SK-N-SH (cell line): ENCODE measurements around the gene AGMO. TPM values are rescaled to one million over a fixed set of nuclear protein-coding genes. Genes with fewer than 3 reads are reported as not detected.

Source experiments
- CTCF ChIA-PET: fragments of 300-600, 350-600 bp; formaldehyde crosslinking; extraction: SDS; loops from one replicate; lab custom pipeline; 2021; lab: Yijun Ruan, JAX
- POLR2A ChIA-PET: fragments of 350-600 bp; sonication (Branson Sonifier 250); formaldehyde crosslinking; extraction: SDS; loops from one replicate; lab custom pipeline; 2020; ENCODE audit warnings: antibody characterized with exemption, inconsistent platforms; lab: Yijun Ruan, JAX
- DNase-seq: peaks from one replicate; pipeline ENCODE4 v3.0.0; 2012
- H2AFZ ChIP-seq: fragments of 200-600 bp; sonication (generic); 2 replicates; pipeline ENCODE4 v1.8.1; 2016; ENCODE audit warnings: antibody characterized with exemption, mild to moderate bottlenecking, low read depth
- H3F3A ChIP-seq: fragments of 200-600 bp; sonication (generic); replicated peaks from 2 replicates; pipeline ENCODE3; 2016; ENCODE audit warnings: antibody characterized with exemption, mild to moderate bottlenecking; ENCODE audit not compliant: insufficient read depth
- H3K27ac ChIP-seq, 2 experiments: fragments of 200-500 bp in 1 of 2; fragments of 200-600 bp in 1 of 2; sonication (Bioruptor generic) in 1 of 2; sonication (generic), shearing (Covaris generic) in 1 of 2; 2 replicates each; pipeline versions ENCODE4 v1.5.1 to v1.6.1; 2014 to 2016; ENCODE audit warnings: low read depth in 2 of 2, inconsistent platforms in 1 of 2, low read length in 1 of 2, mild to moderate bottlenecking in 1 of 2, mixed read lengths in 1 of 2
- H3K27me3 ChIP-seq: fragments of 200-600 bp; sonication (generic), shearing (Covaris generic); 2 replicates; pipeline ENCODE4 v1.6.1; 2016; ENCODE audit warnings: mixed run types; ENCODE audit not compliant: insufficient read depth
- H3K36me3 ChIP-seq, 2 experiments: fragments of 200-500 bp in 1 of 2; fragments of 200-600 bp in 1 of 2; sonication (Bioruptor generic) in 1 of 2; sonication (generic) in 1 of 2; replicated peaks in 1 of 2; 2 replicates each; pipeline versions ENCODE3 to v1.5.1; 2014 to 2016; ENCODE audit warnings: low read length in 1 of 2, mild to moderate bottlenecking in 1 of 2; ENCODE audit not compliant: insufficient read depth in 2 of 2, control insufficient read depth in 1 of 2
- H3K4me1 ChIP-seq, 2 experiments: fragments of 200-500 bp in 1 of 2; fragments of 200-600 bp in 1 of 2; sonication (Bioruptor generic) in 1 of 2; sonication (generic), shearing (Covaris generic) in 1 of 2; 2 replicates each; pipeline versions ENCODE4 v1.5.1 to v1.6.1; 2014 to 2016; ENCODE audit warnings: low read depth in 1 of 2, low read length in 1 of 2, mixed run types in 1 of 2; ENCODE audit not compliant: insufficient read depth in 2 of 2, control insufficient read depth in 1 of 2
- H3K4me2 ChIP-seq: fragments of 200-600 bp; sonication (generic), shearing (Covaris generic); 2 replicates; pipeline ENCODE4 v1.6.1; 2017; ENCODE audit warnings: mixed run types
- H3K4me3 ChIP-seq, 2 experiments: fragments of 200-500 bp in 1 of 2; fragments of 200-600 bp in 1 of 2; sonication (Bioruptor generic) in 1 of 2; sonication (generic), shearing (Covaris generic) in 1 of 2; 2 replicates each; pipeline versions ENCODE4 v1.5.1 to v1.8.1; 2014 to 2016; ENCODE audit warnings: low read depth in 2 of 2, inconsistent platforms in 1 of 2, low read length in 1 of 2, mild to moderate bottlenecking in 1 of 2, mixed read lengths in 1 of 2, moderate library complexity in 1 of 2
- H3K79me2 ChIP-seq: fragments of 200-600 bp; sonication (generic); 2 replicates; pipeline ENCODE4 v1.8.1; 2017; ENCODE audit warnings: mild to moderate bottlenecking; ENCODE audit not compliant: insufficient read depth
- H3K9ac ChIP-seq: fragments of 200-600 bp; sonication (generic); 2 replicates; pipeline ENCODE4 v1.6.1; 2017; ENCODE audit warnings: mixed run types
- H3K9me2 ChIP-seq: fragments of 200-600 bp; sonication (generic); 2 replicates; pipeline ENCODE4 v1.6.1; 2017; ENCODE audit warnings: mixed run types
- H3K9me3 ChIP-seq: fragments of 200-600 bp; sonication (generic); 2 replicates; pipeline ENCODE4 v1.6.1; 2017; ENCODE audit warnings: mixed run types, mild to moderate bottlenecking, moderate library complexity
- H4K20me1 ChIP-seq: fragments of 200-600 bp; sonication (generic); 2 replicates; pipeline ENCODE4 v1.6.1; 2017; ENCODE audit warnings: mild to moderate bottlenecking, mixed run types; ENCODE audit not compliant: insufficient read depth
- CTCF ChIP-seq: fragments of 200-600 bp; sonication (generic); IDR thresholded peaks from 2 replicates; pipeline ENCODE4 v1.6.1; 2017; ENCODE audit warnings: antibody characterized with exemption, mild to moderate bottlenecking, moderate library complexity
- ELF1 ChIP-seq: IDR thresholded peaks from 2 replicates; pipeline ENCODE4 v1.4.0; 2012
- EZH2phosphoT487 ChIP-seq: fragments of 200-600 bp; sonication (generic); IDR thresholded peaks from 2 replicates; pipeline ENCODE4 v1.6.1; 2017; ENCODE audit warnings: low read depth, mixed run types, mild to moderate bottlenecking, antibody characterized with exemption, moderate library complexity, borderline replicate concordance
- FOSL2 ChIP-seq: IDR thresholded peaks from 2 replicates; pipeline ENCODE4 v1.4.0; 2012; ENCODE audit warnings: low read depth, mild to moderate bottlenecking, moderate library complexity, borderline replicate concordance
- MAX ChIP-seq: IDR thresholded peaks from 2 replicates; pipeline ENCODE4 v1.4.0; 2012; ENCODE audit warnings: low read depth
- MEF2A ChIP-seq: IDR thresholded peaks from 2 replicates; pipeline ENCODE4 v1.4.0; 2012; ENCODE audit warnings: low read depth, borderline replicate concordance
- MXI1 ChIP-seq: IDR thresholded peaks from 2 replicates; pipeline ENCODE4 v1.6.1; 2012; ENCODE audit warnings: mild to moderate bottlenecking, low read depth, low read length, improper control_type of control experiment
- NFIC ChIP-seq: IDR thresholded peaks from 2 replicates; pipeline ENCODE4 v1.4.0; 2012; ENCODE audit warnings: borderline replicate concordance
- PBX3 ChIP-seq: IDR thresholded peaks from 2 replicates; pipeline ENCODE4; 2012
- POLR2AphosphoS5 ChIP-seq: IDR thresholded peaks from 2 replicates; pipeline ENCODE4 v1.6.1; 2012; ENCODE audit warnings: low read depth, low read length
- RAD21 ChIP-seq: IDR thresholded peaks from 2 replicates; pipeline ENCODE4 v1.6.1; 2012; ENCODE audit warnings: mild to moderate bottlenecking, low read length
- RCOR1 ChIP-seq: fragments of 150-350 bp; IDR thresholded peaks from 2 replicates; pipeline ENCODE4 v1.6.1; 2017; ENCODE audit warnings: antibody characterized with exemption, low read length
- REST ChIP-seq: IDR thresholded peaks from 2 replicates; pipeline ENCODE4 v1.6.1; 2012; ENCODE audit warnings: mild to moderate bottlenecking, low read depth, low read length, moderate library complexity
- RFX5 ChIP-seq: IDR thresholded peaks from 2 replicates; pipeline ENCODE4 v1.6.1; 2012; ENCODE audit warnings: mild to moderate bottlenecking, improper control_type of control experiment, low read length
- SIN3A ChIP-seq: IDR thresholded peaks from 2 replicates; pipeline ENCODE4 v1.6.1; 2012; ENCODE audit warnings: low read depth, mild to moderate bottlenecking, low read length, moderate library complexity, borderline replicate concordance
- YY1 ChIP-seq: IDR thresholded peaks from 2 replicates; pipeline ENCODE4 v1.4.0; 2012; ENCODE audit warnings: low read depth, mild to moderate bottlenecking
- WGBS: methylation state at CpG from one replicate; pipeline ENCODE4 v1.1.6; 2017; ENCODE audit warnings: low lambda C conversion rate; 5-methylcytosine and 5-hydroxymethylcytosine counted together
- polyA plus RNA-seq, 3 experiments: library from polyadenylated mRNA; depleted of rRNA; stranded (reverse); fragments of >200 nt; gene quantifications; 2 replicates each; pipeline ENCODE4 v1.2.3, GENCODE V29; 2012
- TF ChIP-seq, protein P1 (sequence below): IDR thresholded peaks from 2 replicates; pipeline ENCODE4 v1.4.0; 2012; ENCODE audit warnings: low read depth, borderline replicate concordance

AGMO gene
- polyA plus RNA-seq, 1 of the 3 experiments (the other 2 are of a cell fraction), result 0.05 TPM

DNA sequence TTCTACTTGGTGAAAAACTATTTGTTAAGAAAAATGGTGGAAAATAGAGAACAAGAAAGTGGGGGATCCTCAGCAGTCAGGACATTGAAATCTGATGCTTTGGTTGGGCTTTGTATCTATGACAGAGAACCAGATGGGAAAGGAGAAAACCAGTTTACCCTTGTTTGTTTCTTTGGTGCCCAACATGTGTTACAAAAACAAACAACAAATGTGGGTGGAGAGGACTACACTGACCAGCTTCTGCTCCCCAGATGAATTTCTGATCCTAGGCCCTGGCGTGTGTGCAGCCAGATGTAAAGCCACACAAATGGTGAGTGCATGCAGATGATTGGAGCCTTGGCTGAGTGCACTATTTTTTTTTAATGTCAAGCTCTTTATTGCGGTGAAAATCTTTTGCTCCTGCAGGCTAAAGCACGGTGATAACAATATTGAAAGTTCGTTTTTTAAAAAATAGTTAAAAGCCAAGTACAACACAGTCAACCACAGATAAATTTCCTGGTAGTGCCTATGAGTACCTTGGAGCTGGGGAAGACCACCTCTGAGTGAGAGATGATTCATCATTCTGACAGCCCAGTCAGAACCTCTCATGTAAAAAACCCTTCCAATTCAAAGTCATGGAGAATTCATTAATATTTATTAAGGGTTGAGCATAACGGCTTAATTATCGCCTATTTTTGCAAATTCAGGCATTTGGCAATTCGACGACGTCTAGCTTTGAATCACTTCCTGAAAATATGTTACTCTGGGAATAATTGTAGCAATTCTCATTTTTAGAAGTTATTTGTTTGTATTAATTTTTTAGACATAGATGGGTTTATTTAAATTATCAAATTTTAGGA lies 163.7 kb downstream of the AGMO start:
- POLR2A ChIA-PET, result no interaction called here
- no peak overlapping the region for H2AFZ ChIP-seq

DNA sequence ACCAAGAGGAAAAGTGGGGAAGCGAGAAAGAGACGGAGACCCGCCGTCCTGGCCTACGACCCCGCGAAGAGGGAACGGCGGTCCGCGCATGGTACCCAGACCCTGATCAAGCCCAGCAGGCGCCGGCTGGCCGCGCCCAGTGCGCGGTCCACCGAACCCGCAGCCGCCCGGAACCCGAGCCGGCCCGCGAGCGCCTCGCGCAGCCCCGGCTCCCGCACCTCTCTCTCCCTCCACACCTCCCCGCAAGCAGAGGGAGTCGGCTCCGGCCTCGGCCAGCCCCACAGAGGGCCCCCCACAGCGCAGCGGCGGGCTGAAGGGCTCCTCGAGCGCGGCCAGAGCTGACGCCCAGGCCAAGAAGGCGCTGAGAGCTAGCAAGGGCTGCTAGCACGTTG lies 164.7 kb downstream of the AGMO start:
- ChIA-PET POLR2A (interaction anchor here (0.6 kb wide), 1 partner anchor 607 kb away, joined by 4 read pairs; no protein-coding TSS in a partner anchor), CTCF (interaction anchor here (0.7 kb wide), 1 partner anchor 15 kb away, joined by 3 read pairs; no protein-coding TSS in a partner anchor)
- H3K4me3 ChIP-seq, result no peak overlapping the region
- H4K20me1 ChIP-seq, result no peaks in the 10 kb centered on the region
- no peak overlapping the region for H2AFZ ChIP-seq
- no peaks in the 10 kb centered on the region for H3F3A ChIP-seq
- no peak overlapping the region for H3K4me2 ChIP-seq
- no peak overlapping the region for H3K9ac ChIP-seq
- H3K36me3 ChIP-seq, result no peaks in the 10 kb centered on the region
- no peaks in the 10 kb centered on the region for H3K79me2 ChIP-seq
- DNase-seq, result no peak
- H3K27me3 ChIP-seq, result no peaks in the 10 kb centered on the region
- H3K27ac ChIP-seq, result no peak overlapping the region
- 88% methylated on average over 43 of the region's 43 CpGs for WGBS
- H3K4me1 ChIP-seq, result no peaks in the 10 kb centered on the region; a peak in 1 of 4 replicates
- H3K9me2 ChIP-seq, result no peaks in the 10 kb centered on the region
- no peaks in the 10 kb centered on the region for H3K9me3 ChIP-seq
- no peak for TF ChIP-seq MAX
- no peak for TF ChIP-seq RAD21
- TF ChIP-seq REST, result no peak
- TF ChIP-seq FOSL2, result no peak
- TF ChIP-seq MEF2A, result no peak
- no peak for TF ChIP-seq RFX5
- no peak for TF ChIP-seq YY1
- TF ChIP-seq, protein P1, sequence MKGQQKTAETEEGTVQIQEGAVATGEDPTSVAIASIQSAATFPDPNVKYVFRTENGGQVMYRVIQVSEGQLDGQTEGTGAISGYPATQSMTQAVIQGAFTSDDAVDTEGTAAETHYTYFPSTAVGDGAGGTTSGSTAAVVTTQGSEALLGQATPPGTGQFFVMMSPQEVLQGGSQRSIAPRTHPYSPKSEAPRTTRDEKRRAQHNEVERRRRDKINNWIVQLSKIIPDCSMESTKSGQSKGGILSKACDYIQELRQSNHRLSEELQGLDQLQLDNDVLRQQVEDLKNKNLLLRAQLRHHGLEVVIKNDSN, result no peak
- no peak for TF ChIP-seq PBX3
- no peak for TF ChIP-seq CTCF
- TF ChIP-seq POLR2AphosphoS5, result no peak
- TF ChIP-seq MXI1, result no peak
- TF ChIP-seq NFIC, result no peak
- TF ChIP-seq EZH2phosphoT487, result no peak

More for the DNA sequence above, 163.7 kb downstream of the AGMO start:
- Histone ChIP-seq H3F3A (no peaks in the 10 kb centered on the region), H3K79me2 (no peaks in the 10 kb centered on the region), H3K4me2 (no peak overlapping the region), H3K9me2 (no peaks in the 10 kb centered on the region), H3K27ac (no peak overlapping the region), H3K9me3 (no peaks in the 10 kb centered on the region), H3K27me3 (no peaks in the 10 kb centered on the region), H3K4me1 (no peaks in the 10 kb centered on the region; a peak in 1 of 4 replicates), H3K9ac (no peak overlapping the region), H3K4me3 (no peak overlapping the region), H4K20me1 (no peaks in the 10 kb centered on the region), H3K36me3 (no peaks in the 10 kb centered on the region)
- TF ChIP-seq SIN3A (no peak), RCOR1 (no peak), POLR2AphosphoS5 (no peak), ELF1 (no peak), FOSL2 (no peak)
- TF ChIP-seq, protein P1, result no peak
- WGBS, result 63% methylated on average over 9 of the region's 9 CpGs
- no peak for DNase-seq
- CTCF ChIA-PET, result interaction anchor here (0.7 to 1.4 kb wide), 2 partner anchors 14 to 17 kb away, joined by 3 to 4 read pairs; no protein-coding TSS in a partner anchor
